Neural cell (in vitro differentiated cells): ENCODE data around the gene RIMS1.
"Not testable (repeated sequence)": the region's sequence is repeated elsewhere in the genome, so short reads cannot be mapped to it uniquely, and the experiment has no call there.

Source experiments
- EP300 ChIP-seq: fragments of 450-650 bp; conservative IDR thresholded peaks from 2 replicates; pipeline ENCODE4 v1.6.1; 2014; ENCODE audit warnings: antibody characterized with exemption, mild to moderate bottlenecking, moderate library complexity; ENCODE audit not compliant: poor library complexity, severe bottlenecking
- EZH2 ChIP-seq: fragments of 200-600, 300-800 bp; shearing (Covaris generic), sonication (generic); IDR thresholded peaks from 2 replicates; pipeline ENCODE4 v1.6.1; 2014; ENCODE audit warnings: antibody characterized with exemption, low read length, borderline replicate concordance, mild to moderate bottlenecking; ENCODE audit not compliant: insufficient read depth, poor library complexity, severe bottlenecking
- MXI1 ChIP-seq: fragments of 450-650 bp; conservative IDR thresholded peaks from 2 replicates; pipeline ENCODE4 v1.6.1; 2014; ENCODE audit warnings: antibody characterized with exemption, mild to moderate bottlenecking; ENCODE audit not compliant: poor library complexity, severe bottlenecking
- POLR2AphosphoS5 ChIP-seq: IDR thresholded peaks from 2 replicates; pipeline ENCODE4 v1.6.1; 2012
- RAD21 ChIP-seq: fragments of 450-650 bp; conservative IDR thresholded peaks from 2 replicates; pipeline ENCODE4 v1.6.1; 2014; ENCODE audit warnings: antibody characterized with exemption, mild to moderate bottlenecking, moderate library complexity
- SMC3 ChIP-seq: fragments of 450-650 bp; conservative IDR thresholded peaks from 2 replicates; pipeline ENCODE4 v1.6.1; 2014; ENCODE audit warnings: antibody characterized with exemption, mild to moderate bottlenecking, moderate library complexity; ENCODE audit not compliant: poor library complexity
- TAF1 ChIP-seq: IDR thresholded peaks from 2 replicates; pipeline ENCODE4 v1.6.1; 2012; ENCODE audit warnings: low read depth
- TF ChIP-seq, protein P1 (sequence below): fragments of 450-650 bp; IDR thresholded peaks from 2 replicates; pipeline ENCODE4 v1.5.1; 2014; ENCODE audit warnings: antibody characterized with exemption, mild to moderate bottlenecking, moderate library complexity; ENCODE audit not compliant: poor library complexity, severe bottlenecking
- TF ChIP-seq, protein P2 (sequence below): IDR thresholded peaks from 2 replicates; pipeline ENCODE4 v1.6.1; 2012; ENCODE audit warnings: borderline replicate concordance

DNA sequence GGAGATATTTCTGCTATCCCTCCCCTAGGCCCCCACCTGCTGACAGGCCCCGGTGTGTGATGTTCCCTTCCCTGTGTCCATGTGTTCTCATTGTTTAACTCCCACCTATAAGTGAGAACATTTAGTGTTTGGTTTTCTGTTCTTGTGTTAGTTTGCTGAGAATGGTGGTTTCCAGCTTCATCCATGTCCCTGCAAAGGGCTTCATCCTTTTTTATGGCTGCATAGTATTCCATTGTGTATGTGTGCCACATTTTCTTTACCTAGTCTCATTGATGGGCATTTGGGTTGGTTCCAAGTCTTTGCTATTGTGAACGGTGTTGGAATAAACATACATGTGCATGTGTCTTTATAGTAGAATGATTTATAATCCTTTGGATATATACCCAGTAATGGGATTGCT lies 448.9 kb downstream of the RIMS1 start:
- TF ChIP-seq POLR2AphosphoS5, TAF1, EZH2, RAD21, EP300, SMC3, MXI1: not testable (repeated sequence)
- TF ChIP-seq, protein P1, sequence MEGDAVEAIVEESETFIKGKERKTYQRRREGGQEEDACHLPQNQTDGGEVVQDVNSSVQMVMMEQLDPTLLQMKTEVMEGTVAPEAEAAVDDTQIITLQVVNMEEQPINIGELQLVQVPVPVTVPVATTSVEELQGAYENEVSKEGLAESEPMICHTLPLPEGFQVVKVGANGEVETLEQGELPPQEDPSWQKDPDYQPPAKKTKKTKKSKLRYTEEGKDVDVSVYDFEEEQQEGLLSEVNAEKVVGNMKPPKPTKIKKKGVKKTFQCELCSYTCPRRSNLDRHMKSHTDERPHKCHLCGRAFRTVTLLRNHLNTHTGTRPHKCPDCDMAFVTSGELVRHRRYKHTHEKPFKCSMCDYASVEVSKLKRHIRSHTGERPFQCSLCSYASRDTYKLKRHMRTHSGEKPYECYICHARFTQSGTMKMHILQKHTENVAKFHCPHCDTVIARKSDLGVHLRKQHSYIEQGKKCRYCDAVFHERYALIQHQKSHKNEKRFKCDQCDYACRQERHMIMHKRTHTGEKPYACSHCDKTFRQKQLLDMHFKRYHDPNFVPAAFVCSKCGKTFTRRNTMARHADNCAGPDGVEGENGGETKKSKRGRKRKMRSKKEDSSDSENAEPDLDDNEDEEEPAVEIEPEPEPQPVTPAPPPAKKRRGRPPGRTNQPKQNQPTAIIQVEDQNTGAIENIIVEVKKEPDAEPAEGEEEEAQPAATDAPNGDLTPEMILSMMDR, result not testable (repeated sequence)
- TF ChIP-seq, protein P2, sequence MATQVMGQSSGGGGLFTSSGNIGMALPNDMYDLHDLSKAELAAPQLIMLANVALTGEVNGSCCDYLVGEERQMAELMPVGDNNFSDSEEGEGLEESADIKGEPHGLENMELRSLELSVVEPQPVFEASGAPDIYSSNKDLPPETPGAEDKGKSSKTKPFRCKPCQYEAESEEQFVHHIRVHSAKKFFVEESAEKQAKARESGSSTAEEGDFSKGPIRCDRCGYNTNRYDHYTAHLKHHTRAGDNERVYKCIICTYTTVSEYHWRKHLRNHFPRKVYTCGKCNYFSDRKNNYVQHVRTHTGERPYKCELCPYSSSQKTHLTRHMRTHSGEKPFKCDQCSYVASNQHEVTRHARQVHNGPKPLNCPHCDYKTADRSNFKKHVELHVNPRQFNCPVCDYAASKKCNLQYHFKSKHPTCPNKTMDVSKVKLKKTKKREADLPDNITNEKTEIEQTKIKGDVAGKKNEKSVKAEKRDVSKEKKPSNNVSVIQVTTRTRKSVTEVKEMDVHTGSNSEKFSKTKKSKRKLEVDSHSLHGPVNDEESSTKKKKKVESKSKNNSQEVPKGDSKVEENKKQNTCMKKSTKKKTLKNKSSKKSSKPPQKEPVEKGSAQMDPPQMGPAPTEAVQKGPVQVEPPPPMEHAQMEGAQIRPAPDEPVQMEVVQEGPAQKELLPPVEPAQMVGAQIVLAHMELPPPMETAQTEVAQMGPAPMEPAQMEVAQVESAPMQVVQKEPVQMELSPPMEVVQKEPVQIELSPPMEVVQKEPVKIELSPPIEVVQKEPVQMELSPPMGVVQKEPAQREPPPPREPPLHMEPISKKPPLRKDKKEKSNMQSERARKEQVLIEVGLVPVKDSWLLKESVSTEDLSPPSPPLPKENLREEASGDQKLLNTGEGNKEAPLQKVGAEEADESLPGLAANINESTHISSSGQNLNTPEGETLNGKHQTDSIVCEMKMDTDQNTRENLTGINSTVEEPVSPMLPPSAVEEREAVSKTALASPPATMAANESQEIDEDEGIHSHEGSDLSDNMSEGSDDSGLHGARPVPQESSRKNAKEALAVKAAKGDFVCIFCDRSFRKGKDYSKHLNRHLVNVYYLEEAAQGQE, result not testable (repeated sequence)
